Hepatocyte (in vitro differentiated cells): ENCODE measurements around the gene DDX56.

Experiments used
- EZH2phosphoT487 ChIP-seq: fragments of 200-600 bp; sonication (generic); IDR thresholded peaks from one replicate; pipeline ENCODE4 v1.6.1; 2018; ENCODE audit warnings: antibody characterized with exemption, mild to moderate bottlenecking, low read depth, moderate library complexity; ENCODE audit not compliant: unreplicated experiment, severe bottlenecking
- TF ChIP-seq, protein P1 (sequence below): fragments of 200-600 bp; sonication (generic); IDR thresholded peaks from 2 replicates; pipeline ENCODE4 v1.5.1; 2016; ENCODE audit warnings: antibody characterized with exemption, mild to moderate bottlenecking; ENCODE audit not compliant: poor library complexity

DNA sequence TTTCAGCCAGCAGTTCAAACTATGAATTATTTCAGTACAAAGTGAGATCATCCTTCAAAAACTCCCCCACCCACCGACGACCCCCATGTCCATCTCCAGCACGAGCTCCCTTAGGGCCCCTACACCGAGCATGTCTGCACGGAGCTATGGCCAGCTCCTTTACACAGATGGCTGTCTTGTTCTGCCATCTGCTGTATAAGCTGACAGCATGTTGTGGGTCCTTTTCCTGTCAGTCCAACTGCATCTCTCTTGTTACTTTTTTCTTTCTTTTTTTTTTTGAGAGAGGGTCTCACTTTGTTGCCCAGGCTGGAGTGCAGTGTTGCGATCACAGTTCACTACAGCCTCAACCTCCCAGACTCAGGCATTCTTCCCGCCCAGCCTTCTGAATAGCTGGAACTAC, 54.2 kb downstream of the DDX56 start:
- TF ChIP-seq, protein P1, sequence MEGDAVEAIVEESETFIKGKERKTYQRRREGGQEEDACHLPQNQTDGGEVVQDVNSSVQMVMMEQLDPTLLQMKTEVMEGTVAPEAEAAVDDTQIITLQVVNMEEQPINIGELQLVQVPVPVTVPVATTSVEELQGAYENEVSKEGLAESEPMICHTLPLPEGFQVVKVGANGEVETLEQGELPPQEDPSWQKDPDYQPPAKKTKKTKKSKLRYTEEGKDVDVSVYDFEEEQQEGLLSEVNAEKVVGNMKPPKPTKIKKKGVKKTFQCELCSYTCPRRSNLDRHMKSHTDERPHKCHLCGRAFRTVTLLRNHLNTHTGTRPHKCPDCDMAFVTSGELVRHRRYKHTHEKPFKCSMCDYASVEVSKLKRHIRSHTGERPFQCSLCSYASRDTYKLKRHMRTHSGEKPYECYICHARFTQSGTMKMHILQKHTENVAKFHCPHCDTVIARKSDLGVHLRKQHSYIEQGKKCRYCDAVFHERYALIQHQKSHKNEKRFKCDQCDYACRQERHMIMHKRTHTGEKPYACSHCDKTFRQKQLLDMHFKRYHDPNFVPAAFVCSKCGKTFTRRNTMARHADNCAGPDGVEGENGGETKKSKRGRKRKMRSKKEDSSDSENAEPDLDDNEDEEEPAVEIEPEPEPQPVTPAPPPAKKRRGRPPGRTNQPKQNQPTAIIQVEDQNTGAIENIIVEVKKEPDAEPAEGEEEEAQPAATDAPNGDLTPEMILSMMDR, result no peak
- TF ChIP-seq EZH2phosphoT487, result no peak
